PFSK-1 (cell line): ENCODE measurements around the gene MAB21L3.

Source experiments
- POLR2AphosphoS5 ChIP-seq: IDR thresholded peaks from 2 replicates; pipeline ENCODE4 v1.6.1; 2012; ENCODE audit warnings: low read depth, mild to moderate bottlenecking, control low read depth, low read length, moderate library complexity
- TAF1 ChIP-seq: IDR thresholded peaks from 2 replicates; pipeline ENCODE4 v1.6.1; 2012; ENCODE audit warnings: low read length, control low read depth, borderline replicate concordance; ENCODE audit not compliant: insufficient read depth
- TF ChIP-seq, protein P1 (sequence below), 2 experiments: IDR thresholded peaks; 2 replicates each; pipeline versions ENCODE4 v1.6.1 to v1.8.0; 2011 to 2012; ENCODE audit warnings: low read depth in 2 of 2, low read length in 2 of 2, control low read depth in 1 of 2, inconsistent platforms in 1 of 2, mild to moderate bottlenecking in 1 of 2, moderate library complexity in 1 of 2; ENCODE audit not compliant: insufficient read depth in 1 of 2

DNA sequence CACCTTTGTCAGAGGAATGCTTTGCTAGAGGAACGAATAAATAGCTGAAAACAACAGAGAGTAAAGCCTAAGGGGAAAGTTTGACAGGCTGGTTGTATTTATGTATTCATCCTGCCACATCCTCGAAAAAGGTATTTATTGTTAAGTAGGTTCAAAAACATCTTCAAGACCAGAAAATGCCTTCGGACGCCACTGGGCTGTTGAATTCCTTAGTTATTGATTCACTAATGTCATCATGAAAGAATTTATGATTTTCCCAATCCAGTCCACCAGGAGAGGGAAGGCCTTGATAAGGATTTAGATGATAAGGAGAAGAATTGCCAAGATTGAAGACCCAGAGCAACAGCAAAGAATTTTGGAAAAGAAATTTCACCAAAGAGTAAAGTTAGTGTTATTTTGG is 35.2 kb upstream of the MAB21L3 start:
- TF ChIP-seq POLR2AphosphoS5: no peak
- TF ChIP-seq, protein P1, sequence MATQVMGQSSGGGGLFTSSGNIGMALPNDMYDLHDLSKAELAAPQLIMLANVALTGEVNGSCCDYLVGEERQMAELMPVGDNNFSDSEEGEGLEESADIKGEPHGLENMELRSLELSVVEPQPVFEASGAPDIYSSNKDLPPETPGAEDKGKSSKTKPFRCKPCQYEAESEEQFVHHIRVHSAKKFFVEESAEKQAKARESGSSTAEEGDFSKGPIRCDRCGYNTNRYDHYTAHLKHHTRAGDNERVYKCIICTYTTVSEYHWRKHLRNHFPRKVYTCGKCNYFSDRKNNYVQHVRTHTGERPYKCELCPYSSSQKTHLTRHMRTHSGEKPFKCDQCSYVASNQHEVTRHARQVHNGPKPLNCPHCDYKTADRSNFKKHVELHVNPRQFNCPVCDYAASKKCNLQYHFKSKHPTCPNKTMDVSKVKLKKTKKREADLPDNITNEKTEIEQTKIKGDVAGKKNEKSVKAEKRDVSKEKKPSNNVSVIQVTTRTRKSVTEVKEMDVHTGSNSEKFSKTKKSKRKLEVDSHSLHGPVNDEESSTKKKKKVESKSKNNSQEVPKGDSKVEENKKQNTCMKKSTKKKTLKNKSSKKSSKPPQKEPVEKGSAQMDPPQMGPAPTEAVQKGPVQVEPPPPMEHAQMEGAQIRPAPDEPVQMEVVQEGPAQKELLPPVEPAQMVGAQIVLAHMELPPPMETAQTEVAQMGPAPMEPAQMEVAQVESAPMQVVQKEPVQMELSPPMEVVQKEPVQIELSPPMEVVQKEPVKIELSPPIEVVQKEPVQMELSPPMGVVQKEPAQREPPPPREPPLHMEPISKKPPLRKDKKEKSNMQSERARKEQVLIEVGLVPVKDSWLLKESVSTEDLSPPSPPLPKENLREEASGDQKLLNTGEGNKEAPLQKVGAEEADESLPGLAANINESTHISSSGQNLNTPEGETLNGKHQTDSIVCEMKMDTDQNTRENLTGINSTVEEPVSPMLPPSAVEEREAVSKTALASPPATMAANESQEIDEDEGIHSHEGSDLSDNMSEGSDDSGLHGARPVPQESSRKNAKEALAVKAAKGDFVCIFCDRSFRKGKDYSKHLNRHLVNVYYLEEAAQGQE (IDR thresholded peaks at IDR 0.05; ENCODE audit: insufficient read depth in 1 of 2, low read depth in 2 of 2, low read length in 2 of 2): no peak
- TF ChIP-seq TAF1: no peak
